Sigmoid colon (tissue), 7 donors: Measurements from ENCODE around the gene PGP. TPM values are rescaled to one million over a fixed set of nuclear protein-coding genes. Genes with fewer than 3 reads are reported as not detected.

Experiments used
- DNase-seq: peaks from one replicate; pipeline ENCODE4 v3.0.0-alpha.2; 2019
- H3K27ac ChIP-seq, 4 donors: fragments of 200-600 bp; sonication (generic); one replicate each; pipeline ENCODE4 v1.5.1; 2016 to 2019; ENCODE audit warnings: mild to moderate bottlenecking in 1 of 4
- H3K27me3 ChIP-seq, 3 donors: fragments of 200-600 bp; sonication (generic); one replicate each; pipeline ENCODE4 v1.5.1; 2019; ENCODE audit warnings: mild to moderate bottlenecking in 1 of 3
- H3K36me3 ChIP-seq, 4 donors: fragments of 200-600 bp; sonication (generic); one replicate each; pipeline ENCODE4 v1.5.1; 2016 to 2019
- H3K4me1 ChIP-seq, 4 donors: fragments of 200-600 bp; sonication (generic); one replicate each; pipeline ENCODE4 v1.5.1; 2017 to 2019
- H3K4me3 ChIP-seq, 4 donors: fragments of 200-600 bp; sonication (generic); one replicate each; pipeline ENCODE4 v1.5.1; 2017 to 2019; ENCODE audit warnings: mild to moderate bottlenecking in 2 of 4, moderate library complexity in 1 of 4
- H3K9me3 ChIP-seq, 4 donors: fragments of 200-600 bp in 3 of 4; sonication (generic) in 3 of 4; one replicate each; pipeline versions ENCODE4 v1.5.1 to v1.6.1; 2013 to 2019
- EP300 ChIP-seq, 4 donors: sonication (generic); formaldehyde crosslinking; IDR thresholded peaks; one replicate each; pipeline ENCODE4 v1.6.1; 2017; ENCODE audit warnings: antibody characterized with exemption in 4 of 4
- POLR2A ChIP-seq, 2 donors: fragments of 450-650 bp; IDR thresholded peaks; one replicate each; pipeline ENCODE4 v1.6.1; 2016; ENCODE audit warnings: antibody characterized with exemption in 2 of 2, mild to moderate bottlenecking in 2 of 2, moderate library complexity in 2 of 2
- POLR2AphosphoS5 ChIP-seq, 4 donors: sonication (generic); formaldehyde crosslinking; IDR thresholded peaks; one replicate each; pipeline ENCODE4 v1.6.1; 2017; ENCODE audit warnings: antibody characterized with exemption in 4 of 4
- WGBS, 2 donors: extraction: QIAGEN DNeasy Blood & Tissue Kit; methylation state at CpG; one replicate each; pipeline ENCODE4 v1.1.7; 2013; 5-methylcytosine and 5-hydroxymethylcytosine counted together
- intact Hi-C: fragments of 100-400 bp; cut with DNase I; formaldehyde crosslinking; loops from one replicate; pipeline ENCODE4 v1.15.1; 2023
- polyA plus RNA-seq, 3 donors: library from polyadenylated mRNA; stranded (reverse); fragments of 200-250 nt; gene quantifications; one replicate each; pipeline ENCODE4 v1.2.3, GENCODE V29; 2013
- total RNA-seq, 4 donors: library from RNA; depleted of rRNA; stranded (reverse); fragments of >200 nt; gene quantifications; one replicate each; pipeline ENCODE4 v1.1.0, GENCODE V29; 2016
- TF ChIP-seq, protein P1 (sequence below), 4 experiments: fragments of 450-650 bp in 3 of 4; fragments of 200-600 bp in 1 of 4; IDR thresholded peaks; one replicate each; pipeline ENCODE4 v1.5.1; 2016 to 2019; ENCODE audit warnings: antibody characterized with exemption in 4 of 4, mild to moderate bottlenecking in 3 of 4, moderate library complexity in 2 of 4
- donor health status: healthy with polysubstance abuse.
- donor health status: Bipolar disorder and iron deficiency.
- donor health status: healthy.

The PGP gene
- total and polyA plus RNA-seq, 7 donors: 6.0 to 20.2 (median 10.3) TPM

DNA sequence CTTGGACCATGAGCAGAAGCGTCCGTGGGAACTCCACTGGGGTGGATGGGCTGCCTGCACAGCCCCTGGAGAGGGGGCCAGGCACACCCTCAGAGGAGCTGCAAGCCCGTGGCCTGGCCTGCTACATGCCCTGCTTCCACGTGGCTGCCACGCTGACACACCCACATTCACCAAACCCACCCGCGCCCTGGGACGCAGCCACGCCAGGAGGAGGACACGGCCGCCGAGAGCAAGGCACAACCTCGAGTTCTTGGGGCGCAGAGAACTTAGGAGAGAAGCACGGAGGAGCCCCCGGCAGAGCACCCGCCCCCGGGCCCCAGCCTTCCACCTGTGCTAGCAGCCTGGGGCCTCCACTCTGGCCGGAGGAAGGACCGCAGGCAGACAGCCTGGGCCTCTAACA lies 37.1 kb downstream of the PGP start:
- Histone ChIP-seq H3K9me3 (no peaks in the 10 kb centered on the region), H3K27me3 (peaks cover 0 to 8% (median 0%) of the 10 kb centered on the region in 3 donors), H3K4me3 (no peak overlapping the region), H3K4me1 (peaks cover 0 to 5% (median 0%) of the 10 kb centered on the region in 4 donors), H3K27ac (no peak overlapping the region), H3K36me3 (peaks cover 30 to 56% (median 45%) of the 10 kb centered on the region in 4 donors)
- intact Hi-C loops: no loop called here
- no peak for DNase-seq
- WGBS, 2 donors: 94 to 95% methylated on average over 20 of the region's 20 CpGs
- TF ChIP-seq EP300 (IDR thresholded peaks at IDR 0.05) (no peak), POLR2AphosphoS5 (IDR thresholded peaks at IDR 0.05) (no peak), POLR2A (IDR thresholded peaks at IDR 0.05) (no peak)
- TF ChIP-seq, protein P1, sequence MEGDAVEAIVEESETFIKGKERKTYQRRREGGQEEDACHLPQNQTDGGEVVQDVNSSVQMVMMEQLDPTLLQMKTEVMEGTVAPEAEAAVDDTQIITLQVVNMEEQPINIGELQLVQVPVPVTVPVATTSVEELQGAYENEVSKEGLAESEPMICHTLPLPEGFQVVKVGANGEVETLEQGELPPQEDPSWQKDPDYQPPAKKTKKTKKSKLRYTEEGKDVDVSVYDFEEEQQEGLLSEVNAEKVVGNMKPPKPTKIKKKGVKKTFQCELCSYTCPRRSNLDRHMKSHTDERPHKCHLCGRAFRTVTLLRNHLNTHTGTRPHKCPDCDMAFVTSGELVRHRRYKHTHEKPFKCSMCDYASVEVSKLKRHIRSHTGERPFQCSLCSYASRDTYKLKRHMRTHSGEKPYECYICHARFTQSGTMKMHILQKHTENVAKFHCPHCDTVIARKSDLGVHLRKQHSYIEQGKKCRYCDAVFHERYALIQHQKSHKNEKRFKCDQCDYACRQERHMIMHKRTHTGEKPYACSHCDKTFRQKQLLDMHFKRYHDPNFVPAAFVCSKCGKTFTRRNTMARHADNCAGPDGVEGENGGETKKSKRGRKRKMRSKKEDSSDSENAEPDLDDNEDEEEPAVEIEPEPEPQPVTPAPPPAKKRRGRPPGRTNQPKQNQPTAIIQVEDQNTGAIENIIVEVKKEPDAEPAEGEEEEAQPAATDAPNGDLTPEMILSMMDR (IDR thresholded peaks at IDR 0.05): no peak

DNA sequence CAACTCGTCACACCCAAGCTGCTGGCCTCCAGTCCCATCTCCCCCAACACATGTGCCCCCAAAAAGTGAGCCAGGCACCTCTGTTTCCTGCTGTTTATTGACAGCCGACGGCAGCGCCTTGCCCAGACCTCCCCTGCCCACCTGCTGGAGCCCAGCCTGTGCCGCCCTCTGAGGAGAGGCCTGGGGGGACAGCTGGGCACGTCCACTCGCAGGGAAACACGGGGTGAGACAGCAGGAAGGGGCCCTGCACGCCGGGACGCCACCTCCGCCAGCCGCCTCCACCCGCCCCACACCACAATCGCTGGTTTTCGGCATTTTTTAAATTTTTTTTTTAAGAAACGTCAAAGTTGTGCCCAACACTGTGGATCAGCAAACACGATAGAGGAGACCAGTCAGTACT lies 37.5 kb downstream of the PGP start:
- H3K4me1 ChIP-seq: peaks cover 0 to 5% (median 0%) of the 10 kb centered on the region in 4 donors
- H3K27ac ChIP-seq: no peak overlapping the region
- no peak for DNase-seq
- WGBS, 2 donors: 93% methylated on average over 18 of the region's 18 CpGs
- H3K27me3 ChIP-seq: peaks cover 0 to 8% (median 0%) of the 10 kb centered on the region in 3 donors
- H3K36me3 ChIP-seq: peaks cover 30 to 61% (median 45%) of the 10 kb centered on the region in 4 donors
- TF ChIP-seq POLR2AphosphoS5 (IDR thresholded peaks at IDR 0.05) (no peak), POLR2A (IDR thresholded peaks at IDR 0.05) (no peak), EP300 (IDR thresholded peaks at IDR 0.05) (no peak)
- TF ChIP-seq, protein P1 (IDR thresholded peaks at IDR 0.05): no peak
- intact Hi-C loops: no loop called here
- H3K9me3 ChIP-seq: no peaks in the 10 kb centered on the region
- no peak overlapping the region for H3K4me3 ChIP-seq

DNA sequence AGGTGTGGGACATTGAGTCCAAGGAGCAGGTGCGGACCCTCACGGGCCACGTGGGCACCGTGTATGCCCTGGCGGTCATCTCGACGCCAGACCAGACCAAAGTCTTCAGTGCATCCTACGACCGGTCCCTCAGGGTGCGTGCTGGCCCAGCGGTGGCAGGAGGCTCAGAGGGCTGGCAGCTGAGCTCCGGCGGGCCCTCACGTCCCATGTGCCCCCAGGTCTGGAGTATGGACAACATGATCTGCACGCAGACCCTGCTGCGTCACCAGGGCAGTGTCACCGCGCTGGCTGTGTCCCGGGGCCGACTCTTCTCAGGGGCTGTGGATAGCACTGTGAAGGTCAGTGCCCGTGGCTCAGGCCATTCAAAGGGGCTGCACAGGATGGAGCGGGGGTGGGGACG lies 38.6 kb downstream of the PGP start:
- intact Hi-C loops: no loop called here
- TF ChIP-seq EP300 (IDR thresholded peaks at IDR 0.05): no peak
- no peak for TF ChIP-seq POLR2AphosphoS5 (IDR thresholded peaks at IDR 0.05)
- TF ChIP-seq, protein P1 (IDR thresholded peaks at IDR 0.05): no peak
- TF ChIP-seq POLR2A (IDR thresholded peaks at IDR 0.05): no peak
- no peak overlapping the region for H3K4me3 ChIP-seq
- peaks cover 30 to 71% (median 53%) of the 10 kb centered on the region in 4 donors for H3K36me3 ChIP-seq
- 94 to 97% methylated on average over 23 of the region's 23 CpGs for WGBS, 2 donors
- peaks cover 0 to 5% (median 0%) of the 10 kb centered on the region in 4 donors for H3K4me1 ChIP-seq
- peaks cover 0 to 8% (median 0%) of the 10 kb centered on the region in 3 donors for H3K27me3 ChIP-seq
- DNase-seq: no peak
- no peak overlapping the region for H3K27ac ChIP-seq
- no peaks in the 10 kb centered on the region for H3K9me3 ChIP-seq

DNA sequence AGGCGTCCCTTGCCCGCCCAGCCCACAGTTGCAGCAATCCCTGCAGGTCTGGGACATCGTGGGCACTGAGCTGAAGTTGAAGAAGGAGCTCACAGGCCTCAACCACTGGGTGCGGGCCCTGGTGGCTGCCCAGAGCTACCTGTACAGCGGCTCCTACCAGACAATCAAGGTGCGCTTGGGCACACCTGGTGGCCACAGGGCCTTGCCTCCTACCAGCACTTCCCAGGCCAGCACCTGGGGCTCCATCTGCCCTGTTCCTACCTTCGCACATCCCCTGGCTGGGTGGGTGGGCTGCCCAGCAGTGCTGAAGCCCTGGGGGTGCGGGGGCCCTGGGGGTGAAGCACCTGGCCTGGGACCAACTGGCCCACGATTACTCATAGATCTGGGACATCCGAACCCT lies 39.2 kb downstream of the PGP start:
- Histone ChIP-seq H3K9me3 (no peaks in the 10 kb centered on the region), H3K27me3 (peaks cover 0 to 8% (median 0%) of the 10 kb centered on the region in 3 donors)
- WGBS, 2 donors: 92 to 96% methylated on average over 10 of the region's 10 CpGs

More for the DNA sequence above, 39.2 kb downstream of the PGP start:
- Histone ChIP-seq H3K4me1 (peaks cover 0 to 5% (median 0%) of the 10 kb centered on the region in 4 donors), H3K4me3 (no peak overlapping the region), H3K36me3 (peaks cover 30 to 77% (median 54%) of the 10 kb centered on the region in 4 donors), H3K27ac (no peak overlapping the region)
- TF ChIP-seq POLR2A (IDR thresholded peaks at IDR 0.05) (no peak), POLR2AphosphoS5 (IDR thresholded peaks at IDR 0.05) (no peak), EP300 (IDR thresholded peaks at IDR 0.05) (no peak)
- TF ChIP-seq, protein P1 (IDR thresholded peaks at IDR 0.05): no peak
- DNase-seq: no peak
- intact Hi-C loops: no loop called here
